Embryonic facial prominence (tissue), 1 donor: ENCODE data around the gene CCDC85C.

Source experiments
- DNase-seq: peaks from one replicate; pipeline ENCODE4 v3.0.0-alpha.2; 2016; ENCODE audit errors: extremely low spot score

CCDC85C gene

GRCh38 chr14:99556134-99556791, 47.7 kb downstream of the CCDC85C start:
- no peak for DNase-seq

DNA sequence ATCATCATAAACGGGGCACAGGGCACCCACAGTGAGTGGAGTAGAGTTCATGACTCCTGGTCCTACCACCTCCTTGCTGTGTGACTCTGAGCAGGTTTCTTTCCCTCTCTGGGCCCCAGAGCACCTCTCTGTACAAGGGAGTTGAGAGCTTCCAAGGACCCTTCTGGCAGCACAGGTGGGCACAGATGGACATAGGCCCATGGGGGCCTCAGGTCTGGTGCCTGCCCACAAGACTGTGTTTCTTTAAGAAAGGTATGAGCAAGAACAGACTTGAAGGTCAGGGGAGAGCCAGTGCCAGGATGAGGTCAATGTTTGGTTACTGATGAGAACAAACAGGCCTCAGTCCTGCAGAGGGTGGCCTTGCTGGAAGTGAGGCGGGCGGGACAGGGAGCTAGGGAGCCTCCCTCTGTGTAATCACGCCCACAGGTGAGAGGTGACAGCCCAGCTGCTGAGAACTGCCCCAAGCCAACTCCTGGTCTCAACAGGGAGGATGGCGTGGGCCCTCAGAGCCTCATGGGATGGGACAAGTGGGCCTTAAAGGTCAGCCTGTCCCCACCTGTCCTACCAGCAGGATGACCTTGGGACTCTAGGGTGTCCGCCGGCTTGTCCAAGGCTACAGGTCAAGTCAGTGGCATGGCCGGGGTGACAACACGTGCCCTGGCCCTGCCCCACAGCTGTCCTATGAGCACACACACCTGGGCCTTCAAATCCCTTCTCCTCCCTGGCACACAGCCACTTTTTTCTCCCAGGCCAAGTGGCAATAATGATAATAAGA, 49.1 kb downstream of the CCDC85C start:
- no peak for DNase-seq

DNA sequence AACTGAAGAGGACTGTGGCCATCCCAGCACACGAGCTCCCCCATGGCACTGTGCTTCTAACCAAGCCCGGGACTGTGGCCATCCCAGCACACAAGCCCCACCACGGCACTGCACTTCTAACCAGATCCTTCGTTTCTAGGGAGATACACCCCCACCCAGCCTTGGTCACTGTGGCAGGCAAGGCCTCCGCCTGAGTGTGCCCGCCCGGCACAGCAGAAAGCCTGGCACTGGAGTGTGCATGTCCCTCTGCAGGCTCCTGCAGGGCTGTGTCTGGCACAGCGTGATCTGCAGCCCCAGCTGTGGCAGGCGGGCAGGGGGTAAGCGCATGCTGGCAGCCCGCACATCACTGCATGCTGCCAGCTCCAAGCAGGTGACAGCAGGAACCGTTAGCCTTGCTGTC, 49.8 kb downstream of the CCDC85C start:
- DNase-seq = no peak

- no peak for DNase-seq
Observed at GRCh38 chr14:99552572-99553216, 51.3 kb downstream of the CCDC85C start.

- no peak for DNase-seq
Observed at GRCh38 chr14:99552021-99552553, 51.9 kb downstream of the CCDC85C start.

GRCh38 chr14:99551034-99551922, 52.7 kb downstream of the CCDC85C start:
- no peak for DNase-seq

GRCh38 chr14:99550387-99550992, 53.5 kb downstream of the CCDC85C start:
- DNase-seq = no peak

- DNase-seq = no peak
Observed at GRCh38 chr14:99549684-99550083, 54.3 kb downstream of the CCDC85C start.

GRCh38 chr14:99548871-99549515, 55.0 kb downstream of the CCDC85C start:
- DNase-seq = no peak

DNA sequence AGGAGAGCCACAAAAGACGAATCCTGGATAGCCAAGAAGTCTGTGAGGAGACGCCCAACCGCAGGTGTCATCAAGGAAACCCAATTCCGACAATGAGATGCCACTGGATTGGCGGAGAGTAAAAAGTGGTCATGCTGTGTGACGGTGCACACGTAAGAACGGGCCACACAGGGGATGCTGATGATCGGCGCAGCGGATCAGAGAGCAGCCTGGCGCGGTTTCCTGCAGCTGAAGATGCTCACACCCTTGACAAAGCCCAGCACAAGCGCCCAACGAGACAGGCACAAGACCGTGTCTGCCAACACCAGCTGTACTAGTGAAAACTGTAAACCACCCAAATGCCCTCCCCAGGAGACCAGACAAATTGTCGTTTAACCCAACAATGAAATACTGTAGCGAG, 55.8 kb downstream of the CCDC85C start:
- DNase-seq = no peak

DNA sequence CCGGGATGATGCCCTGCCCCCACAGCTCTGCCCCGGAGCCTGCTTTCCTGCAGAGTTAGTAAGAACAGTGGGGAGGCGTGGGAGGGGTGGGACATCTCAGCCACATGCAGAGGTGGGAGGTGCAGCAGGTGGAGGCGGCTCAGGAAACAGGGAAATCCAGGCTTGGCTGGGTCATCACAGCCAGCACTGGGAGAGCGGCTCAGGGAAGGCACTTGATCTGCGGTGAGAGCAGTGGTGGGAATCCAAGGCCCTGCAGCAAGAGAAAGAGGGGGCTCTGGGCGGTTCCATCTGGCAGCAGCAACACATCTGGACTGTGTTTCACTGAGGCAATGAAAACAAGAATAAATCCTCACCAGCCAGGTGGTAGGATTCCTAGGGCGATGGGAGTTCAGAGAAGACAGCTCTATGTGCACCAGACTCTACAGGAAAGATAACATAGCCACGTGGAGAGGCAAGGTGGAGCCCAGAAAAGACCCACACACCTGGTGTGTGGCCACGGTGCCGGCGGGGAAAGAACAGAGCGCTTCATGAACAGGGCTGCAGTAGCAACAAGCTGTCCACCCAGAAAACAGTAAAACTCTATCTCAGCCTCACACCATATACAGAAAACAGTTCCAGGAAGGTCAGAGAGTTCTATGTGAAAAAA, 57.6 kb downstream of the CCDC85C start:
- DNase-seq = peak; percentile 21

DNA sequence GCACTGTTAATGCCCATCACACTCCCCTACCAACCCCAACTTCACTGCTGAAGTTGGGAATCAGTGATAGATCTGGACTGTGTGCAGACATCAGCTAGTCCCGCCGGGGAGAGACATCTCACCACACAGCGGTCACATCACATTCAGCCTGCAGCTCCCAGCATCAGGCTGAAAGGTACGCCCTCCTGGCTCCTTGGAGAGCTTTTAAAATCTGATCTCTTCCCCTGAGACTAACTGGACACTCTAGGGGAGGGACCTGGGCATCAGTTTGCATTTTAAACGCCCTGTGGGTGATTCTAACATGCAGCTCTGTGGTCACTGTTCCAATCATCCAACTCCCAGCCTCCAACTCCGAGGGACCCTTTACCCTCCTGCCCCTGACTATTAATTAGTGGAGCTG, 58.4 kb downstream of the CCDC85C start:
- DNase-seq = no peak

- DNase-seq = no peak
Observed at GRCh38 chr14:99544991-99545390, 59.0 kb downstream of the CCDC85C start.

- DNase-seq = no peak
Observed at GRCh38 chr14:99543985-99544384, 60.0 kb downstream of the CCDC85C start.

DNA sequence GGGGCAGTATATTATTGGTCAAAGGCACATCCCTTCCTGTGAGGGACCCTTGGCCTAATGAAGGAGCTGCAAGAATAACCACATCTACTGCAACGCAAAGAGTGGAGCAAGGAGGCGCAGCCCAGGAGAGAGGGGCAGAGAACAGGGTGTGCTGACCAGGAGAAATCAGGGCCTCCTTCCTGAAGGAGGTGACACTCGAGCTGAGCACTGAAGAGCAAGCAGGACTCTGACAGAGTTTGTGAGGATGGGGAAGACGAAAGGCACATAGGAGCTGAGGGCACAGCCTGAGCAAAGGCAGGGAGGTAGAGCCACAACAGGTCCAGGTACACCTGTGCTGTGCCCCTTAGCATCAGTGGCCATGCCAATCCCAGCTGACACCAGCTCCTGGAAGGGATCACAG, 60.6 kb downstream of the CCDC85C start:
- no peak for DNase-seq

DNA sequence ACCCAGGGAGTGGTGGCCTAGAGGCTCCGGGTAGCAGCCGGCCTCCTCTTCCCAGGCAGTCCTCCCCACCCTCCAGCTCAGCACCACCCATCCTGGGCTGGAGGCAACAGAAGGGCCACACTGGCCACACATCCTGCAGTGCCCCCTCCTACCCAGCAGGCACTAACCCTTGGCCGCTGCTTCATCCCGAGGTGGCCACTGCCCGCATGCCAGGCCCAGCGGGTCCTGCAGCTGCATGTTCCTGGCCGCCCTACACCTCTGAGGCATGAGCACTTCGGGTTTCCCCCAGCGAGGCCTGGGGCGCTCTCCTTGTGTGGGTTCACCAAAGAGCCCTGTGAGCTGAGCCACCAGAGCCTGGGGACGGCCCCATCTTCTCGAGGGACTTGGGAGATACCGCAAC, 61.4 kb downstream of the CCDC85C start:
- no peak for DNase-seq

- DNase-seq = no peak
Observed at GRCh38 chr14:99541677-99542470, 62.1 kb downstream of the CCDC85C start.

DNA sequence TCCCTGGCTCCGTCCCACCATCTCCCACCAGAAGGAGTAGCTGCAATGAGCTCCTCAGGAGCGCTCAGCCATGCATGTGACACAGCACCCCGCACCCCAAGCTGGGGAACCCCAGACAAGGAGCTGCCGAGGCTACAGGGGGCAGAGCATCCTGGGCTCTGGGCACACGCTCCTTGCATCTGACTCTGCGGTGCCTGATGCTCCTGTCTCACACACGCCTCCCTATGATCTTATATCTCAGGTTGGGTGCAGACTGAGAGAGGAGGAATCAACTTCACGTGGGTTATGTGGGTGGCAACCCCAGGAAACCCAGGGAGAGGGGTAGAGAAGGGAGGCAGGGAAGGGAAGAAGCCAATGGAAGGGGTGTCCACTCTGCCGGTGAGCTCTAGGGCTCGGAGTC, 62.8 kb downstream of the CCDC85C start:
- DNase-seq = no peak
